AG09319 (cell line): ENCODE measurements around the gene RAPGEF5.

ENCODE experiments used
- DNase-seq: peaks from one replicate; pipeline ENCODE4 v3.0.0-alpha.2; 2010; ENCODE audit warnings: low read depth; ENCODE audit errors: extremely low read depth
- CTCF ChIP-seq: IDR thresholded peaks from 2 replicates; pipeline ENCODE4 v1.5.1; 2011; ENCODE audit warnings: low read depth, mild to moderate bottlenecking, inconsistent platforms, low read length, moderate library complexity

RAPGEF5 gene, protein sequence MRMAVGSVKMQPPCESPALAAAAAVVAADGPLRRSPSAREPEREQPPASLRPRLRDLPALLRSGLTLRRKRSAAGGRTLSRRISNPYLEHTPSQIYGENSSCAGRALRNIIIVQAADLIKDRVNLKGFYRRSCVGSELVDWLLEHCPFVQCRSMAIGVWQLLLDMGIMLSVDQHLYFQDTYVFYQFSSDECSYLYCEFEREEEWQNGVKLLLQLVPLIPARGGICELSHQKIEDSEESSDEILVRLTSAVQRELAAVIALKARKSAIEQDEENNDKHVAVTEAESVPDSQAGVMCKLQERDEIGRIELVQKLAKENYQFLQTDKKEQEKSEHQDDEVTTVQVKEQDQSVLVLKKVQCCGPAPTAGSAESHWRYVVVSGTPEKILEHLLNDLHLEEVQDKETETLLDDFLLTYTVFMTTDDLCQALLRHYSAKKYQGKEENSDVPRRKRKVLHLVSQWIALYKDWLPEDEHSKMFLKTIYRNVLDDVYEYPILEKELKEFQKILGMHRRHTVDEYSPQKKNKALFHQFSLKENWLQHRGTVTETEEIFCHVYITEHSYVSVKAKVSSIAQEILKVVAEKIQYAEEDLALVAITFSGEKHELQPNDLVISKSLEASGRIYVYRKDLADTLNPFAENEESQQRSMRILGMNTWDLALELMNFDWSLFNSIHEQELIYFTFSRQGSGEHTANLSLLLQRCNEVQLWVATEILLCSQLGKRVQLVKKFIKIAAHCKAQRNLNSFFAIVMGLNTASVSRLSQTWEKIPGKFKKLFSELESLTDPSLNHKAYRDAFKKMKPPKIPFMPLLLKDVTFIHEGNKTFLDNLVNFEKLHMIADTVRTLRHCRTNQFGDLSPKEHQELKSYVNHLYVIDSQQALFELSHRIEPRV

GRCh38 chr7:22356701-22357310 is at the start of gene RAPGEF5:
TSS of gene RAPGEF5 (minus strand) at chr7:22357154. CDS start at chr7:22357060, 94 bp downstream.
- DNase-seq, result no peak
- no peak for TF ChIP-seq CTCF

GRCh38 chr7:22406715-22407114 is 49.8 kb upstream of the RAPGEF5 start:
- no peak for DNase-seq
- no peak for TF ChIP-seq CTCF

DNA sequence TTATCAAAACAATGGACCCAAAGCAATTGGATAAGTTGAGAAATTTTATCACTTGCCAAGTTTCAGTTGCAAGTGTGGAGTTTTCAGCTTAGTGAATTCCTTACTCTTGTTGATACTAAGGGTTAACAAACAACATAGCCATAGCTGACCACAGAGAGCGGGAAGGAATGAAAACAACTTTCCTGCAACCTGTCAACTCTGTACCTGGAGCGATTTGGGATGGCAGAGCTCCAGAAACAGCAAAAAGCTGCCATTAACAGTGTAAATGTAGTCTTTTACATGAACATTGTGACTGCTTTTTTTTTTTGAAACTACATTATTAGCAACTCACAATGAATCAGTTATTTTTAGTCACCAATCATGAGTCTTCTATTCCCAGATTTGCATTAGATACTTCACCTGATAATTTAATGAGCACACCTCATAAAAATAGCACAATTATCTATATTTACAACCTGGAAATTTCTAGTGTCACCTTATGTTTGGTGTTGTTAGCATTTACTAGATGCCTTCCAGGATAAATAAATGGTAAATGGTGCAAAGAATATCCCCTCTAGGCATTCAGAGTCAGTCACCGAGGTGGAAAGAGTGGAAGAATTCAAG is 47.6 kb upstream of the RAPGEF5 start:
- no peak for TF ChIP-seq CTCF
- no peak for DNase-seq

GRCh38 chr7:22403344-22403743 is 46.4 kb upstream of the RAPGEF5 start:
- DNase-seq, result no peak

DNA sequence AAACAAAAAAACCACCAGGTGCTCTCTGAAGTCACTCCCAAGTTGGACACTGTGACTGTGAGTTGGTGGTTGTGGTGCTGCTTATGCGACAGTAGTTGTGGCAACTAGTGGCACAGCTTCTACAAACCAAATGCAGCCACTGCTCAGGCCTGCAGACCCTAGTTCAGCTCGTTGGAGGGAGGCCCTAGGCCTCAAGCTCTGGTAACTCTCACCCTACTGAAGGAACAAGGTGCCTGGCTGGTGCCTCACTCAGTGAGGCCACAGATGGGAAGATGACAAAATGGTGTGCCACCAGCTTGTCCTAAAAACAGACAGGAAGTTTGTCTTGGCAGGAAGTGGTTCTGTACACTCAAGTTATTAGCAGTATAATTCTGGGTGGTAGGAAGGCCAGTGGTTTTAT is 45.3 kb upstream of the RAPGEF5 start:
- no peak for DNase-seq

More at GRCh38 chr7:22403344-22403743, 46.4 kb upstream of the RAPGEF5 start:
- TF ChIP-seq CTCF, result no peak

More for the DNA sequence above, 45.3 kb upstream of the RAPGEF5 start:
- no peak for TF ChIP-seq CTCF
